Body of pancreas (tissue), 4 donors: ENCODE data around the gene IRF2. TPM values are rescaled to one million over a fixed set of nuclear protein-coding genes. Genes with fewer than 3 reads are reported as not detected.
A peak's percentile ranks its signal among the peaks of the same experiment; 100 is the strongest.

Experiments
- ATAC-seq: fragments of 150-250 bp; one replicate; pipeline ENCODE4 v1.9.1; 2016
- DNase-seq, 4 donors: peaks; one replicate each; pipeline ENCODE4 v3.0.0-alpha.2; 2019
- H3K27ac ChIP-seq, 4 donors: fragments of 200-600 bp; sonication (generic); 1 replicate in 3 of 4; 2 replicates in 1 of 4; pipeline versions ENCODE4 v1.5.1 to v1.6.1; 2016 to 2019; ENCODE audit warnings: mild to moderate bottlenecking in 1 of 4, mixed read lengths in 1 of 4, moderate library complexity in 1 of 4
- H3K27me3 ChIP-seq, 2 donors: fragments of 200-600 bp; sonication (generic); one replicate each; pipeline ENCODE4 v1.6.0; 2016; ENCODE audit warnings: mild to moderate bottlenecking in 1 of 2
- H3K36me3 ChIP-seq, 2 donors: fragments of 200-600 bp; sonication (generic); replicated peaks in 1 of 2; 2 replicates each; pipeline ENCODE4 v1.5.1; 2016; ENCODE audit warnings: low read depth in 2 of 2; ENCODE audit not compliant: insufficient read depth in 1 of 2
- H3K4me1 ChIP-seq: fragments of 200-600 bp; sonication (generic); one replicate; pipeline ENCODE4 v1.6.0; 2016
- H3K4me3 ChIP-seq, 2 donors: fragments of 200-600 bp; sonication (generic); 1 replicate in 1 of 2; 2 replicates in 1 of 2; pipeline ENCODE4 v1.5.1; 2016 to 2019
- H3K9me3 ChIP-seq, 3 donors: fragments of 200-600 bp; sonication (generic); 1 replicate in 2 of 3; 2 replicates in 1 of 3; pipeline ENCODE4 v1.5.1; 2016
- CTCF ChIP-seq, 7 experiments: fragments of 450-650 bp in 4 of 7; fragments of 200-600 bp in 3 of 7; sonication (generic) in 3 of 7; IDR thresholded peaks; one replicate each; pipeline ENCODE4 v1.5.1; 2016 to 2019; ENCODE audit warnings: antibody characterized with exemption in 7 of 7
- POLR2A ChIP-seq, 3 donors: fragments of 450-650 bp; IDR thresholded peaks; one replicate each; pipeline ENCODE4 v1.6.1; 2016; ENCODE audit warnings: antibody characterized with exemption in 3 of 3, mild to moderate bottlenecking in 2 of 3
- WGBS, 2 donors: methylation state at CpG; one replicate each; pipeline ENCODE4 v1.1.5; 2017; 5-methylcytosine and 5-hydroxymethylcytosine counted together
- intact Hi-C: fragments of 100-400 bp; cut with DNase I; formaldehyde crosslinking; loops from one replicate; pipeline ENCODE4 v1.15.1; 2023
- total RNA-seq, 2 donors: library from RNA; depleted of rRNA; stranded (reverse); fragments of >200 nt; gene quantifications; one replicate each; pipeline ENCODE4 v1.1.0, GENCODE V29; 2016

The IRF2 gene
- total RNA-seq, 2 donors from 2014 or later: 12.5 to 14.5 TPM

- intact Hi-C loops: no loop called here
- 58 to 89% methylated on average over 6 of the region's 6 CpGs for WGBS, 2 donors
- no peak overlapping the region for H3K27ac ChIP-seq
- no peaks in the 10 kb centered on the region for H3K4me1 ChIP-seq
- TF ChIP-seq POLR2A (IDR thresholded peaks at IDR 0.05): no peak
- TF ChIP-seq CTCF (IDR thresholded peaks at IDR 0.05): no peak
- peak in 1 of 4 donors; percentile 23 for DNase-seq
- no peak for ATAC-seq
- H3K4me3 ChIP-seq: no peak overlapping the region
- H3K27me3 ChIP-seq: no peaks in the 10 kb centered on the region
- peaks cover 3 to 5% of the 10 kb centered on the region in 2 donors for H3K36me3 ChIP-seq
- H3K9me3 ChIP-seq: no peaks in the 10 kb centered on the region
These were observed 67.4 kb downstream of the IRF2 start for GRCh38 chr4:184406958-184407391.

GRCh38 chr4:184404047-184404446, 70.3 kb downstream of the IRF2 start:
- DNase-seq: no peak
- Histone ChIP-seq H3K4me1 (no peaks in the 10 kb centered on the region), H3K27me3 (no peaks in the 10 kb centered on the region), H3K36me3 (peaks cover 3 to 5% of the 10 kb centered on the region in 2 donors), H3K9me3 (no peaks in the 10 kb centered on the region), H3K27ac (no peak overlapping the region), H3K4me3 (no peak overlapping the region)
- intact Hi-C loops: no loop called here
- no peak for TF ChIP-seq CTCF (IDR thresholded peaks at IDR 0.05)
- TF ChIP-seq POLR2A (IDR thresholded peaks at IDR 0.05): no peak
- no peak for ATAC-seq

GRCh38 chr4:184403384-184403781, 71.0 kb downstream of the IRF2 start:
- Histone ChIP-seq H3K27me3 (no peaks in the 10 kb centered on the region), H3K4me1 (no peaks in the 10 kb centered on the region), H3K9me3 (no peaks in the 10 kb centered on the region), H3K4me3 (no peak overlapping the region), H3K27ac (no peak overlapping the region), H3K36me3 (peaks cover 0 to 7% of the 10 kb centered on the region in 2 donors)
- intact Hi-C loops: no loop called here
- 17 to 41% methylated on average over 1 of the region's 1 CpG for WGBS, 2 donors
- no peak for ATAC-seq
- TF ChIP-seq POLR2A (IDR thresholded peaks at IDR 0.05) (no peak), CTCF (IDR thresholded peaks at IDR 0.05) (no peak)
- no peak for DNase-seq

- Histone ChIP-seq H3K36me3 (peaks cover 0 to 9% of the 10 kb centered on the region in 2 donors), H3K4me1 (no peaks in the 10 kb centered on the region), H3K4me3 (no peak overlapping the region), H3K27me3 (no peaks in the 10 kb centered on the region), H3K9me3 (no peaks in the 10 kb centered on the region), H3K27ac (no peak overlapping the region)
- 87 to 88% methylated on average over 14 of the region's 14 CpGs for WGBS, 2 donors
- TF ChIP-seq CTCF (IDR thresholded peaks at IDR 0.05) (no peak), POLR2A (IDR thresholded peaks at IDR 0.05) (no peak)
- no peak for ATAC-seq
- DNase-seq: no peak
- intact Hi-C loops: no loop called here
These were observed 71.5 kb downstream of the IRF2 start for GRCh38 chr4:184402740-184403383.

- Histone ChIP-seq H3K36me3 (peaks cover 0 to 11% of the 10 kb centered on the region in 2 donors), H3K9me3 (no peaks in the 10 kb centered on the region), H3K4me3 (no peak overlapping the region), H3K27ac (no peak overlapping the region), H3K4me1 (no peaks in the 10 kb centered on the region), H3K27me3 (no peaks in the 10 kb centered on the region)
- intact Hi-C loops: no loop called here
- DNase-seq (no peak), ATAC-seq (no peak)
- TF ChIP-seq CTCF (IDR thresholded peaks at IDR 0.05): no peak
- TF ChIP-seq POLR2A (IDR thresholded peaks at IDR 0.05): no peak
- 88 to 96% methylated on average over 12 of the region's 12 CpGs for WGBS, 2 donors
These were observed 72.1 kb downstream of the IRF2 start for GRCh38 chr4:184402239-184402638.
